ENCODE measurements around the gene DPP6. TPM values are rescaled to one million over a fixed set of nuclear protein-coding genes. Genes with fewer than 3 reads are reported as not detected.
"Not testable (repeated sequence)": the region's sequence is repeated elsewhere in the genome, so short reads cannot be mapped to it uniquely, and the experiment has no call there.

The DPP6 gene
- total RNA-seq, 1 experiment from 2014 or later: not detected

GRCh38 chr7:154123397-154123796, 71.2 kb downstream of the DPP6 start:
- H3K4me1 Mint-ChIP-seq (ENCODE audit: low read depth, unreplicated experiment): not testable (repeated sequence)

GRCh38 chr7:154129142-154129541, 76.9 kb downstream of the DPP6 start:
- H3K36me3 Mint-ChIP-seq (ENCODE audit: insufficient read depth, unreplicated experiment); H3K4me3 Mint-ChIP-seq (ENCODE audit: unreplicated experiment); H3K4me1 Mint-ChIP-seq (ENCODE audit: low read depth, unreplicated experiment); H3K27ac Mint-ChIP-seq (ENCODE audit: unreplicated experiment); H3K36me3 ChIP-seq (ENCODE audit: control insufficient read depth, insufficient read depth, low read length); H3K27me3 Mint-ChIP-seq (ENCODE audit: insufficient read depth, unreplicated experiment); POLR2A ChIA-PET; CTCF ChIA-PET; DNase-seq; H3K4me1 ChIP-seq; H3K9me3 Mint-ChIP-seq (ENCODE audit: unreplicated experiment); H3K27me3 ChIP-seq (replicated peaks; ENCODE audit: control insufficient read depth, insufficient read depth, low read length); BruUV-seq (replicated peaks); H3K4me3 ChIP-seq (ENCODE audit: low read depth, low read length); H3K9me3 ChIP-seq; intact Hi-C loops (cut with micrococcal nuclease; ENCODE audit: unreplicated experiment): not testable (repeated sequence)

More at GRCh38 chr7:154123397-154123796, 71.2 kb downstream of the DPP6 start:
- H3K9me3 Mint-ChIP-seq (ENCODE audit: unreplicated experiment); H3K9me3 ChIP-seq; BruUV-seq (replicated peaks); DNase-seq; POLR2A ChIA-PET; H3K27me3 Mint-ChIP-seq (ENCODE audit: insufficient read depth, unreplicated experiment); CTCF ChIA-PET; H3K27ac Mint-ChIP-seq (ENCODE audit: unreplicated experiment); H3K4me3 ChIP-seq (ENCODE audit: low read depth, low read length); H3K4me3 Mint-ChIP-seq (ENCODE audit: unreplicated experiment); H3K4me1 ChIP-seq; H3K36me3 ChIP-seq (ENCODE audit: control insufficient read depth, insufficient read depth, low read length); H3K36me3 Mint-ChIP-seq (ENCODE audit: insufficient read depth, unreplicated experiment); intact Hi-C loops (cut with micrococcal nuclease; ENCODE audit: unreplicated experiment); H3K27me3 ChIP-seq (replicated peaks; ENCODE audit: control insufficient read depth, insufficient read depth, low read length): not testable (repeated sequence)

DNA sequence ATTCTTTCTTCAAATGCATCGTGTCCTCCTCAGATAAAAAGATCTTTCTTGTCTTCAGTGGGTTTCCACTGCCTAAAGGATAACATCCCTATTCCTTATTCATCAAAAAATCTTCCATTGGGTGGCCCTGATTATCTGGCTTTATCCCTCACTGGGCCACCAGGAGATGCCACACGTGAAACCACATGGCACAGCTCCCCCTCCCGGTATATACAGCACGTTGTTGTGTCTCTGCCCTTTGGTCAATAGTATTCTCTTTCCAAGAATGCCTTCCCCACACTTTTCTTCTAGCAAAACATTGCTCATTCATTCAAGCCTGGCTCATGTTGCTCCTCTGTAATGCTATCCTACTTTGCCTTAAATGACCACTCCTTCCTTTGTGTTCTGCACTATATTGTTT, 80.4 kb downstream of the DPP6 start:
- H3K36me3 ChIP-seq (ENCODE audit: control insufficient read depth, insufficient read depth, low read length); BruUV-seq (replicated peaks); CTCF ChIA-PET; H3K4me1 ChIP-seq; H3K36me3 Mint-ChIP-seq (ENCODE audit: insufficient read depth, unreplicated experiment); H3K4me1 Mint-ChIP-seq (ENCODE audit: low read depth, unreplicated experiment); H3K4me3 ChIP-seq (ENCODE audit: low read depth, low read length); H3K27ac Mint-ChIP-seq (ENCODE audit: unreplicated experiment); H3K4me3 Mint-ChIP-seq (ENCODE audit: unreplicated experiment); H3K9me3 ChIP-seq; DNase-seq; POLR2A ChIA-PET; intact Hi-C loops (cut with micrococcal nuclease; ENCODE audit: unreplicated experiment); H3K27me3 Mint-ChIP-seq (ENCODE audit: insufficient read depth, unreplicated experiment); H3K27me3 ChIP-seq (replicated peaks; ENCODE audit: control insufficient read depth, insufficient read depth, low read length): not testable (repeated sequence)
- H3K9me3 Mint-ChIP-seq (ENCODE audit: unreplicated experiment): peaks cover 16% of the 10 kb centered on the region

DNA sequence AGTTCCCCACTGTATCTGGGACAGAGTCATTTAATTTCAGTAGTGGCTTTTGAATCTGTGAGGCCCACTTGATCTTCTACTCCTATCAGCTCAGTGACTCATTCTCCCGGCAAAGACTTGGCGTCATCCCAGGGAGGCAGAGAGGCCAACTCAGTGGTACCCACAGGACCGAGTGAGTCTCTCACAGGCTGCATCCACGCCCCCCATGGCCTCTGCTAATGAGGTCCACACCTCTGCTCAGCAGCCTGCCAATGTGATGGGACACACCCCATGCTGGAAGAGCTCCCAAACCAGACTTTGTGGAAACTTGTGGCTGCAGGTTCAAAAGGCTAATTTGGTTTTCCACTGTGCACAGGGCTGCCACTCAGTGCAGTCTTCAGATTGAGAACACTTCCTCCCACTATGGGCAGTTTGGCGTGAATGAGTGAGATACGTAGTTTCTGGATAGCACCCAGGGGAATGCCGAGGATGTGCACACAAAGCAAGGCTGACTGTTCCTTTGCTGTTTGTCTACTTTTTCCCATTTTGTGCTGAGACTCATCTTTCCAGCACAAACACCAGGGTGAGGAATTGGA, 81.6 kb downstream of the DPP6 start:
- H3K4me1 ChIP-seq; H3K4me3 ChIP-seq (ENCODE audit: low read depth, low read length); BruUV-seq (replicated peaks); H3K36me3 ChIP-seq (ENCODE audit: control insufficient read depth, insufficient read depth, low read length); H3K27ac Mint-ChIP-seq (ENCODE audit: unreplicated experiment); POLR2A ChIA-PET; H3K9me3 ChIP-seq; intact Hi-C loops (cut with micrococcal nuclease; ENCODE audit: unreplicated experiment); CTCF ChIA-PET; H3K27me3 ChIP-seq (replicated peaks; ENCODE audit: control insufficient read depth, insufficient read depth, low read length); H3K4me3 Mint-ChIP-seq (ENCODE audit: unreplicated experiment); H3K36me3 Mint-ChIP-seq (ENCODE audit: insufficient read depth, unreplicated experiment); H3K4me1 Mint-ChIP-seq (ENCODE audit: low read depth, unreplicated experiment); DNase-seq; H3K27me3 Mint-ChIP-seq (ENCODE audit: insufficient read depth, unreplicated experiment): not testable (repeated sequence)
- peaks cover 16% of the 10 kb centered on the region for H3K9me3 Mint-ChIP-seq (ENCODE audit: unreplicated experiment)

DNA sequence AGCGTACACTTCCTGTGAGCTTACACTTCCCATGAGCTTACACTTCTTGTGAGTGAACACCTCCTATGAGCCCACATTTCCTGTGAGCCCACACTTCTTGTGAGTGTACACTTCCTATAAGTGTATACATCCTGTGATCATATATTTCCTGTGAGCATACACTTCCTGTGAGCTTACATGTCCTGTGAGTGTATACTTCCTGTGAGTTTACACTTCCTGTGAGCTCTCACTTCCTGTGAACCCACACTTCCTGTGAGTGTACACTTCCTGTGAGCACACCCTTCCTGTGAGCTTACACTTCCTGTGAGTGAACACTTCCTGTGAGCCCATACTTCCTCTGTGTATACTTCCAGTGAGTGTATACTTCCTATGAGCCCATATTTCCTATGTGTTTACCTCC, 82.5 kb downstream of the DPP6 start:
- intact Hi-C loops (cut with micrococcal nuclease; ENCODE audit: unreplicated experiment); H3K36me3 ChIP-seq (ENCODE audit: control insufficient read depth, insufficient read depth, low read length); H3K9me3 ChIP-seq; H3K27me3 Mint-ChIP-seq (ENCODE audit: insufficient read depth, unreplicated experiment); H3K4me3 ChIP-seq (ENCODE audit: low read depth, low read length); H3K36me3 Mint-ChIP-seq (ENCODE audit: insufficient read depth, unreplicated experiment); DNase-seq; H3K4me1 ChIP-seq; H3K27me3 ChIP-seq (replicated peaks; ENCODE audit: control insufficient read depth, insufficient read depth, low read length); H3K27ac Mint-ChIP-seq (ENCODE audit: unreplicated experiment); POLR2A ChIA-PET; H3K4me3 Mint-ChIP-seq (ENCODE audit: unreplicated experiment); H3K4me1 Mint-ChIP-seq (ENCODE audit: low read depth, unreplicated experiment); CTCF ChIA-PET; BruUV-seq (replicated peaks): not testable (repeated sequence)
- H3K9me3 Mint-ChIP-seq (ENCODE audit: unreplicated experiment): peaks cover 16% of the 10 kb centered on the region

DNA sequence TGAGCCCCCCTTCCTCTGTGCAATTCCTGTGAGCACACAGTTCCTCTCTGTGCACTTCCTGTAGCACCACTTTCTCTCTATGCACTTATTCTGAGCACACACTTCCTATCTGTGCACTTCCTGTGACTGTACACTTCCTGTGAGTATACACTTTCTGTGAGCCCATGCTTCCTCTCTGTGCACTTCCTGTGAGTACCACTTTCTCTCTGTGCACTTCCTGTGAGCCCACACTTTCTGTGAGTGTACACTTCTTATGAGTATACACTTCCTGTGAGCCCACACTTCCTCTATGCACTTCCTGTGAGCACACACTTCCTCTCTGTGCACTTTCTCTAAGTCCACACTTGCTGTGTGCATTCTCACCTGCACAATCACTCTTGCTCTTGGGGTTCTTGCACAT, 83.4 kb downstream of the DPP6 start:
- H3K27me3 Mint-ChIP-seq (ENCODE audit: insufficient read depth, unreplicated experiment); BruUV-seq (replicated peaks); H3K4me3 ChIP-seq (ENCODE audit: low read depth, low read length); CTCF ChIA-PET; H3K36me3 Mint-ChIP-seq (ENCODE audit: insufficient read depth, unreplicated experiment); H3K4me3 Mint-ChIP-seq (ENCODE audit: unreplicated experiment); DNase-seq; H3K4me1 ChIP-seq; H3K27me3 ChIP-seq (replicated peaks; ENCODE audit: control insufficient read depth, insufficient read depth, low read length); H3K36me3 ChIP-seq (ENCODE audit: control insufficient read depth, insufficient read depth, low read length); POLR2A ChIA-PET; H3K9me3 ChIP-seq; H3K4me1 Mint-ChIP-seq (ENCODE audit: low read depth, unreplicated experiment); H3K27ac Mint-ChIP-seq (ENCODE audit: unreplicated experiment); intact Hi-C loops (cut with micrococcal nuclease; ENCODE audit: unreplicated experiment): not testable (repeated sequence)
- H3K9me3 Mint-ChIP-seq (ENCODE audit: unreplicated experiment): peaks cover 16% of the 10 kb centered on the region

DNA sequence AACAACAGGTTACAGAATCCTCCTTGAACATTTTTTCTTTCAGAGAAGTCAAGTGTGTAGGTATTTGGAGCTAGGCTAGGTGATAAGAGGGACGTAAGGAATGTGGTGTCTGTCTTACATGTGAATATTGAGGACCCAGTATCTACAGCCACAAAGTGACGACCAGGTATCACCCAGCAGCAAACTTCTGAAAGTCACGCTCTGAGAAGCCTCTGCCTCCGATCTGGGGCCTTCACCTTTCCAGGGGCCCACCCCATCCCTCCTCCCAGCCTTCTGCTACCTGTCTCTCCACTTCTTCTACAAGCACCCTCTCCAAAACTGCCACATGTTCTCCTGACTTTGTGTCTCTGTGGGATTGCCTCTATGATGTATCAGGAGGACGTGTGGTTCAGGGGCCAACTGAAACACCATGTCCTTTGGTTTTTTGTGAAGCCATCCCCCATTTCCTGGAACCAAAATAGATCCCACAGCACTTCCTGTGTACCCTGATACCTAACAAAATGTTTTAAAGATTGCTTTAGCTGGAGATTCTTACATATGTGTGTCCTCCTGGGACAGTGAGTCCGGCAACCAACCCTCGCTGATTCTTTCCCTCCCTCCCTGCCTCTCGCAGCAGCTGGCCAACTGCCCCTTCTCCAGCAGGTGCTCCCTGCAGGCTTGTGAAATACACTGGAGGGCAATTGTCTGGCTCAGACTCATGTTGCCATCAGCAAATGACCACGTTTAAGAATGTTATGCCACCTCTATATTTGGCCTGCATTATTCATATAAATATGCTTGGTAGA, 93.9 kb downstream of the DPP6 start:
- H3K36me3 Mint-ChIP-seq (ENCODE audit: insufficient read depth, unreplicated experiment); H3K9me3 Mint-ChIP-seq (ENCODE audit: unreplicated experiment); H3K9me3 ChIP-seq; CTCF ChIA-PET; intact Hi-C loops (cut with micrococcal nuclease; ENCODE audit: unreplicated experiment); H3K4me3 Mint-ChIP-seq (ENCODE audit: unreplicated experiment); H3K4me1 ChIP-seq; H3K27me3 ChIP-seq (replicated peaks; ENCODE audit: control insufficient read depth, insufficient read depth, low read length); H3K27me3 Mint-ChIP-seq (ENCODE audit: insufficient read depth, unreplicated experiment); H3K4me3 ChIP-seq (ENCODE audit: low read depth, low read length); H3K36me3 ChIP-seq (ENCODE audit: control insufficient read depth, insufficient read depth, low read length); H3K27ac Mint-ChIP-seq (ENCODE audit: unreplicated experiment); BruUV-seq (replicated peaks); H3K4me1 Mint-ChIP-seq (ENCODE audit: low read depth, unreplicated experiment); POLR2A ChIA-PET; DNase-seq: not testable (repeated sequence)

Data from Caco-2 (cell line).